GM18861 (cell line): ENCODE measurements around the gene EXOC3L2.
"Not testable (repeated sequence)": the region's sequence is repeated elsewhere in the genome, so short reads cannot be mapped to it uniquely, and the experiment has no call there.

Experiments
- ATAC-seq: cut with Tn5 transposase; IDR thresholded peaks from one replicate; pipeline ENCODE4 v1.9.1; 2021; ENCODE audit not compliant: unreplicated experiment

EXOC3L2 gene

GRCh38 chr19:45245334-45245787 is at the start of gene EXOC3L2:
EXOC3L2 (minus strand) TSS chr19:45245407; CDS start chr19:45239045, 6,362 bp downstream.
- no peak for ATAC-seq

- no peak for ATAC-seq
Measured at GRCh38 chr19:45294291-45295029, 49.3 kb upstream of the EXOC3L2 start.

DNA sequence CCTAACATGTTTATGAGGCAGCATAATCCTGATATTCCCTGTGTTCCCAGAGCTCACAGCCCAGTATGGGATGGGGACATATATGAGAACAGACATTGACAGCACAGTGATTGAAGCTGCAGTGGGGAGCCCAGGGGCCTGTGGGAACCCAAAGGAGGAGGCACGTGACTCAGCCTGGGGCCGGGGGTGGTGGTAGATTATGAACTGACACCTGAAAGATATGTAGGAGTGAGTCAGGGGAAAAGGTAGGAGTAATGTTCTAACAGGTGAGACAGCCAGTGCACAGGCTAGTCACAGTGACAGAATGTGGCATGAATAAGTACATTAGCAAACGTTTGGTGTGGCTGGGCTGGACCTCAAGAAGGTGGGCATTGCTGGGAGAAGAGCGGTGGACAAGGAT is 48.5 kb upstream of the EXOC3L2 start:
- ATAC-seq = no peak

- ATAC-seq = no peak
Measured at GRCh38 chr19:45291834-45292233, 46.6 kb upstream of the EXOC3L2 start.

DNA sequence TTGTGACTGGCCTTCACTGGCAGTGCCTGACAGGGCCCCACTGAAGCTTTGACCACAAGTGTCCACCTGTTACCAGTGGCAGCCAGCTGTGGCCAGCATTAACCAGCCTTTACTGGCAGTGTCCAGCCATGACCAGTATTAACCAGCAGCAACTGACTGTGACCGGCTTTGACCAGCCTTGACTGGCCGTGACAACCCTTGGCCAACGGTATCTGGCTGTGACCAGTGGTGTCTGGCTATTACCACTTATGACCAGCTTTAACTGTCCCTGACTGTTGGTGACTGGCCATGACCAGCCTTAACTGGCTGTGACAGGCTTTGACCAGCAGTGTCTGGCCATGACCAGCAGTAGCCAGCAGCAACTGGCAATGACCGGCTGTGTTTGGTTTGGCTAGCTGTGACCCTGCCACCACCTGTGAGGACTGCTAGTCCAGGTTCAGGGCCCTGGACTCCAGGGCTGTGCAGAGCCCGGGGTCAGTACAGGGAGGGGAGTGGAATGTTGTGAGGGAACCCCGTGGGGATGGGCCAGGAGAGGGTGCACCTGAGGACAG is 45.2 kb upstream of the EXOC3L2 start:
- no peak for ATAC-seq

DNA sequence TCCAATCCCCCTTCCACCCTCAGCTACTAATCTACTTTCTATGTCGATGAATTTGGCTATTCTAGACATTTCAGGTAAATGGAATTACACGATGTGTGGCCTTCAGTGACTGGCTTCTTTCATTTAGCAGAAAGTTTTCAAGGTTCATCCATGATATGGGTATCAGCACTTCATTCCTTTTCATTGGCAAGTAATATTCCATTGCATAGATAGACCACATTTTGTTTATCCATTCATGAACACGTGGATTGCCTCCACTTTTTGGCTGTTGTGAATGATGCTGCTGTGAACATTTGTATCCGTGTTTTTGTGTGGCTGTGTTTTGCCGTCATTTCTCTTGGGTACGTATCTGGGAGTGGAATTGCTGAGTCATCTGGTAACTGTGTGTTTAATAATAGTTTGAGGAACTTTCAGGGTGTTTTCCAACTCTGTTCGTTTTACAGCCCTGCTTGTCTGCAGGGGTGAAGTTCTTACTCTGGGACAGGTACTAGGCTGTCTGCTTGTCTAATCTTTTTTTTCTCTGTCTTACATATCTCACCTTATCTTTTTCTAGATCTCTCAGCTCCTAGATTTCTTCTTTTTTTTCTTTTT is 38.3 kb upstream of the EXOC3L2 start:
- ATAC-seq = no peak

GRCh38 chr19:45280471-45280961 is 35.3 kb upstream of the EXOC3L2 start:
- ATAC-seq = no peak

GRCh38 chr19:45279587-45280192 is 34.5 kb upstream of the EXOC3L2 start:
- ATAC-seq = no peak

GRCh38 chr19:45278087-45278486 is 32.9 kb upstream of the EXOC3L2 start:
- no peak for ATAC-seq

DNA sequence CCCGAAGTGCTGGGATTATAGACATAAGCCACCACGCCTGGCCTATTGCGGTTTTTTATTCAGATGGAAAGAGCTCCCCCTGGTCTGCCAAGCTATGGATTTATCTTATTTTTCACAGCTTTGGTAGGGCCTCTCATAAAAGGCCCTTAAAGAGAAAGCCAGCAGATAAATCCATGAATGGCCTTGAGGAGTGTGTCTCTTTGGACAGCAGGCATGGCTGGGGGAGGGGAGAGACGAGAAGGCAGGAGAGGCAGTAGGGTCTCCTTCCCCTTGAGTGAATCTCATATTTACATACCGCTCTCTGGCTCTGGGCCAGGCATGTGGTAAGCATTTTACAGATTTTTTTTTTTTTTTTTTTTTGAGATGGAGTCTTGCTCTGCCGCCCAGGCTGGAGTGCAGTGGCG is 31.1 kb upstream of the EXOC3L2 start:
- no peak for ATAC-seq

- ATAC-seq = no peak
Measured at GRCh38 chr19:45275370-45275971, 30.3 kb upstream of the EXOC3L2 start.

DNA sequence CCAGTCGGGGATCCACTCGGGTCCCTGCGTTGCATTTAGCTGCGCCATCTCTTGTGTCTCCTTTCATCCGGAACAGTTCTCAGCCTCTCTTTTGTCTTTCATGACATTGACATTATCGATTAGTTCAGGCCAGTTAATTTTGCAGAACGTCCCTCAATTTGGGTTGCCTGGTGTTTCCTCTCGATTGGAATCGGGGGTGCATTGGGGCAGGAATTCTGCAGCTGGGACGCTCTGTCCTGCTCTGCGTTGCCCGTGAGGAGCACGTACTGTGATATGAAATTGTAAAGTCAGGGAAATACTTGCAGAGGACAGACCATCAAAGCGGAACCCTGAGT is 28.3 kb upstream of the EXOC3L2 start:
- ATAC-seq = no peak

GRCh38 chr19:45271735-45272108 is 26.5 kb upstream of the EXOC3L2 start:
- no peak for ATAC-seq

GRCh38 chr19:45271098-45271734 is 26.0 kb upstream of the EXOC3L2 start:
- ATAC-seq = no peak

GRCh38 chr19:45269939-45270338 is 24.7 kb upstream of the EXOC3L2 start:
- not testable (repeated sequence) for ATAC-seq

DNA sequence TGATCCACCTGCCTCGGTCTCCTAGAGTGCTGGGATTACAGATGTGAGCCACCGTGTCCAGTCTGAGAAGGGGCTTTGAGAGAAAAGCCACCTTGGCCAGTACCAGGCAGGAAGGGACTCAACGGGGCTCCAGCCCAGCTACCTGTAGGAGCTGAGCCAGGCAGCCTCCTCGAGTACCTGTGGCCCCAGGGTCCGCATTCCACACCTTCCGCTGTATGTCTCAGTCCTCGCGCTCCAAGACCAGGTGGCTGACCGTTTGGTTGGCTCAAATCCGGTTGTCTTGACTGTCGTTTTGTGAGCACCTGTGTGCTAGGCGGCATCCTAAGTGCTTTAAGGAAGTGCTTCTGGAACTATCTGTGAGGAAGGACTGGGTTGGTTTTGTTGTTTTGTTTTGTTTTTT is 22.1 kb upstream of the EXOC3L2 start:
- ATAC-seq = no peak

GRCh38 chr19:45265375-45265774 is 20.2 kb upstream of the EXOC3L2 start:
- ATAC-seq = no peak

GRCh38 chr19:45264781-45265317 is 19.6 kb upstream of the EXOC3L2 start:
- ATAC-seq = no peak

DNA sequence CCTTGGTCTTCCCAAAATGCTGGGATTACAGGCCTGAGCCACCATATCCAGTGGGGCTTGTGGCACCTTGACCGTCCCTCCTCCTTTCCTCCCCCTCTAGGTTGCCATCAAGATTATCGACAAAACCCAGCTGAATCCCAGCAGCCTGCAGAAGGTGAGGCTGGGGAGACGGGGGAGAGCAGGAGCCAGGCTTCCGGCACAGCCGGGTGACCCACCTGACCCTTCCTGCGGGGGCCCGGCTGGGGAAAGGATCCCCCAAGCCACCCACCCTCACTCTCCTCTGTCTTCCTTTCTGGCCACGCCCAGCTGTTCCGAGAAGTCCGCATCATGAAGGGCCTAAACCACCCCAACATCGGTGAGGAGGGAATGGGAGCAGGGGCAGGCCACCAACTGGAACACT is 17.8 kb upstream of the EXOC3L2 start:
- ATAC-seq = no peak

DNA sequence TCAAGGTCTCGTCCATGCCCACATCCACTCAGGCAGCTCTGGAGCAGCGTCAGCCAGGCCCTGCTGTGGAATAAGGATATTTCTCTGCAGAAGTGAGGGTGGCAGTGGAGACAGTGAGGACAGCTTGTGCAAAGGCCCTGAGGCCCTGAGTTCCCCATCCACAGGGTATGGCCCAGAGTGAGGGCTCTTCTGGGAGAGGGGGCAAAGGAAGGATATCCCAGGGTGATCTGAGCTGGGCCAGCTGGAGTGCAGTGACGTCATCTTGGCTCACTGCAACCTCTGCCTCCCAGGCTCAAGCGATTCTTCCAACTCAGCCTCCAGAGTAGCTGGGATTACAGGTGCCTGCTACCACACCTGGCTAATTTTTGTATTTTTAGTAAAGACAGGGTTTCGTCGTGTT is 17.4 kb upstream of the EXOC3L2 start:
- no peak for ATAC-seq

- no peak for ATAC-seq
Measured at GRCh38 chr19:45258862-45259261, 13.7 kb upstream of the EXOC3L2 start.
